ENCODE data around the gene CFAP100. TPM values are rescaled to one million over a fixed set of nuclear protein-coding genes. Genes with fewer than 3 reads are reported as not detected.
A peak's percentile ranks its signal among the peaks of the same experiment; 100 is the strongest.

The CFAP100 gene
- total RNA-seq, 4 donors from 2014 or later = not detected

GRCh38 chr3:126480206-126480605, 85.5 kb downstream of the CFAP100 start:
- no peaks in the 10 kb centered on the region for H3K36me3 ChIP-seq
- peaks cover 0 to 8% (median 0%) of the 10 kb centered on the region in 4 donors for H3K4me1 ChIP-seq
- H3K9me3 ChIP-seq = no peaks in the 10 kb centered on the region
- DNase-seq = no peak
- no peaks in the 10 kb centered on the region for H3K27me3 ChIP-seq
- no peak overlapping the region for H3K27ac ChIP-seq
- no peak overlapping the region for H3K4me3 ChIP-seq
- TF ChIP-seq POLR2A (IDR thresholded peaks at IDR 0.05) = no peak
- no peak for TF ChIP-seq CTCF (IDR thresholded peaks at IDR 0.05)

GRCh38 chr3:126480861-126481260, 86.2 kb downstream of the CFAP100 start:
- Histone ChIP-seq H3K4me1 (peaks cover 0 to 8% (median 0%) of the 10 kb centered on the region in 4 donors), H3K4me3 (no peak overlapping the region), H3K36me3 (no peaks in the 10 kb centered on the region), H3K9me3 (no peaks in the 10 kb centered on the region), H3K27me3 (no peaks in the 10 kb centered on the region), H3K27ac (no peak overlapping the region)
- no peak for DNase-seq
- TF ChIP-seq CTCF (IDR thresholded peaks at IDR 0.05) (no peak), POLR2A (IDR thresholded peaks at IDR 0.05) (no peak)

GRCh38 chr3:126481808-126482502, 87.2 kb downstream of the CFAP100 start:
- Histone ChIP-seq H3K27me3 (no peaks in the 10 kb centered on the region), H3K9me3 (no peaks in the 10 kb centered on the region), H3K4me3 (no peak overlapping the region), H3K4me1 (peaks cover 0 to 6% (median 0%) of the 10 kb centered on the region in 4 donors), H3K27ac (no peak overlapping the region), H3K36me3 (no peaks in the 10 kb centered on the region)
- DNase-seq = peak in 2 of 3 donors; percentile 74 to 83
- TF ChIP-seq POLR2A (IDR thresholded peaks at IDR 0.05) (no peak), CTCF (IDR thresholded peaks at IDR 0.05) (no peak)

- H3K27ac ChIP-seq = no peak overlapping the region
- TF ChIP-seq CTCF (IDR thresholded peaks at IDR 0.05) (no peak), POLR2A (IDR thresholded peaks at IDR 0.05) (no peak)
- no peak for DNase-seq
Observed at GRCh38 chr3:126482503-126483255, 88.0 kb downstream of the CFAP100 start.

GRCh38 chr3:126483321-126483761, 88.6 kb downstream of the CFAP100 start:
- no peak overlapping the region for H3K4me3 ChIP-seq
- TF ChIP-seq CTCF (IDR thresholded peaks at IDR 0.05) (no peak), POLR2A (IDR thresholded peaks at IDR 0.05) (no peak)
- H3K36me3 ChIP-seq = no peaks in the 10 kb centered on the region
- H3K27me3 ChIP-seq = no peaks in the 10 kb centered on the region
- no peak overlapping the region for H3K27ac ChIP-seq
- peaks cover 0 to 4% (median 0%) of the 10 kb centered on the region in 4 donors for H3K4me1 ChIP-seq
- DNase-seq = no peak
- no peaks in the 10 kb centered on the region for H3K9me3 ChIP-seq

More at GRCh38 chr3:126482503-126483255, 88.0 kb downstream of the CFAP100 start:
- Histone ChIP-seq H3K9me3 (no peaks in the 10 kb centered on the region), H3K36me3 (no peaks in the 10 kb centered on the region), H3K4me3 (no peak overlapping the region), H3K4me1 (peaks cover 0 to 4% (median 0%) of the 10 kb centered on the region in 4 donors), H3K27me3 (no peaks in the 10 kb centered on the region)
